Stimulated activated CD8-positive, alpha-beta memory T cell treated with anti-CD3 and anti-CD28 coated beads, Interleukin-15, amount 100 ng/mL, for 1 hour (primary cell): Measurements from ENCODE around the gene ZC3H8.
"Not testable (repeated sequence)": the region's sequence is repeated elsewhere in the genome, so short reads cannot be mapped to it uniquely, and the experiment has no call there.

ENCODE experiments used
- DNase-seq: peaks from one replicate; pipeline ENCODE4 v3.0.0-alpha.2; 2020; ENCODE audit warnings: low read depth

Gene ZC3H8

GRCh38 chr2:112259509-112260294, 4.9 kb upstream of the ZC3H8 start:
- DNase-seq, result peak; percentile 73

- no peak for DNase-seq
Measured at GRCh38 chr2:112257575-112257974, 2.7 kb upstream of the ZC3H8 start.

- no peak for DNase-seq
Measured at GRCh38 chr2:112256654-112257053, 1.8 kb upstream of the ZC3H8 start.

- DNase-seq, result no peak
Measured at GRCh38 chr2:112255875-112256274, 1.0 kb upstream of the ZC3H8 start.

- DNase-seq, result no peak
Measured at GRCh38 chr2:112253261-112253815, 1.5 kb downstream of the ZC3H8 start.

- DNase-seq, result no peak
Measured at GRCh38 chr2:112251271-112251670, 3.6 kb downstream of the ZC3H8 start.

- DNase-seq, result no peak
Measured at GRCh38 chr2:112244854-112245253, 10.0 kb downstream of the ZC3H8 start.

GRCh38 chr2:112243233-112243632, 11.6 kb downstream of the ZC3H8 start:
- no peak for DNase-seq

GRCh38 chr2:112242384-112242783, 12.5 kb downstream of the ZC3H8 start:
- DNase-seq, result no peak

- no peak for DNase-seq
Measured at GRCh38 chr2:112239862-112240261, 15.0 kb downstream of the ZC3H8 start.

- DNase-seq, result no peak
Measured at GRCh38 chr2:112230371-112230770, 24.5 kb downstream of the ZC3H8 start.

- no peak for DNase-seq
Measured at GRCh38 chr2:112229348-112229747, 25.5 kb downstream of the ZC3H8 start.

- DNase-seq, result no peak
Measured at GRCh38 chr2:112220831-112221230, 34.0 kb downstream of the ZC3H8 start.

- DNase-seq, result no peak
Measured at GRCh38 chr2:112220186-112220585, 34.7 kb downstream of the ZC3H8 start.

GRCh38 chr2:112217854-112218253, 37.0 kb downstream of the ZC3H8 start:
- no peak for DNase-seq

- no peak for DNase-seq
Measured at GRCh38 chr2:112216167-112216566, 38.7 kb downstream of the ZC3H8 start.

GRCh38 chr2:112207905-112208304, 46.9 kb downstream of the ZC3H8 start:
- not testable (repeated sequence) for DNase-seq

GRCh38 chr2:112204411-112204810, 50.4 kb downstream of the ZC3H8 start:
- DNase-seq, result no peak

- DNase-seq, result no peak
Measured at GRCh38 chr2:112201696-112202430, 53.0 kb downstream of the ZC3H8 start.

GRCh38 chr2:112199188-112199587, 55.7 kb downstream of the ZC3H8 start:
- DNase-seq, result no peak

GRCh38 chr2:112198780-112199179, 56.1 kb downstream of the ZC3H8 start:
- no peak for DNase-seq

GRCh38 chr2:112197868-112198267, 57.0 kb downstream of the ZC3H8 start:
- no peak for DNase-seq

GRCh38 chr2:112195950-112196349, 58.9 kb downstream of the ZC3H8 start:
- no peak for DNase-seq
